K562 (cell line): ENCODE measurements around the gene ROS1. TPM values are rescaled to one million over a fixed set of nuclear protein-coding genes. Genes with fewer than 3 reads are reported as not detected.

ENCODE experiments used
- ATAC-seq: fragments of 200-7000 bp; cut with Tn5 transposase; 3 replicates; pipeline ENCODE4 v1.9.1; 2020; ENCODE audit warnings: moderate library complexity
- BruUV-seq: library from RNA; stranded (reverse); fragments of 400-500 nt; replicated peaks from 2 replicates; lab custom pipeline; 2021; lab: Mats Ljungman, UMichigan
- CTCF ChIA-PET: fragments of 300-600 bp; formaldehyde crosslinking; extraction: SDS; loops from one replicate; lab custom pipeline; 2021; ENCODE audit warnings: low intra/inter-chr PET ratio; lab: Yijun Ruan, JAX
- POLR2A ChIA-PET: fragments of 300-600, 350-650 bp; sonication (Branson Sonifier 250); formaldehyde crosslinking; extraction: SDS; loops from one replicate; lab custom pipeline; 2021; ENCODE audit warnings: antibody characterized with exemption, inconsistent platforms; lab: Yijun Ruan, JAX
- DNase-seq, 4 experiments: peaks; one replicate each; pipeline versions ENCODE4 v3.0.0 to v3.0.0-alpha.2; 2011 to 2018; ENCODE audit warnings: low spot score in 3 of 4, mixed read lengths in 3 of 4; ENCODE audit errors: extremely low read depth in 1 of 4
- FAIRE-seq: peaks from 2 replicates; lab custom pipeline; 2011; peaks lifted over from hg19 to GRCh38; lab: Jason Lieb, UNC
- H2AFZ ChIP-seq: 2 replicates; pipeline ENCODE4 v1.6.0; 2011; ENCODE audit warnings: low read depth, low read length, control low read depth, inconsistent platforms
- H3K27ac ChIP-seq: fragments of 200-600 bp; 3 replicates; pipeline ENCODE4 v1.8.0; 2011; ENCODE audit warnings: low read depth, mild to moderate bottlenecking, control low read depth, inconsistent platforms, low read length, moderate library complexity, mixed read lengths; ENCODE audit errors: extremely low read depth
- H3K27me3 ChIP-seq, 2 experiments: fragments of 300-600 bp in 1 of 2; 2 replicates in 1 of 2; 3 replicates in 1 of 2; pipeline versions ENCODE4 v1.6.0 to v1.8.0; 2011; ENCODE audit warnings: inconsistent platforms in 2 of 2, low read length in 2 of 2, mild to moderate bottlenecking in 1 of 2, mixed read lengths in 1 of 2, moderate library complexity in 1 of 2; ENCODE audit not compliant: control insufficient read depth in 2 of 2, insufficient read depth in 2 of 2
- H3K36me3 ChIP-seq: fragments of 300-600 bp; 3 replicates; pipeline ENCODE4 v1.8.0; 2011; ENCODE audit warnings: mild to moderate bottlenecking, low read length, inconsistent platforms; ENCODE audit not compliant: control insufficient read depth, insufficient read depth
- H3K4me1 ChIP-seq, 2 experiments: fragments of 200-600 bp in 1 of 2; replicated peaks in 1 of 2; 2 replicates in 1 of 2; 3 replicates in 1 of 2; pipeline versions ENCODE4 v1.5.1 to v1.8.0; 2011; ENCODE audit warnings: inconsistent platforms in 2 of 2, low read length in 2 of 2, mild to moderate bottlenecking in 1 of 2, mixed read lengths in 1 of 2, moderate library complexity in 1 of 2; ENCODE audit not compliant: control insufficient read depth in 2 of 2, insufficient read depth in 2 of 2
- H3K4me2 ChIP-seq: 2 replicates; pipeline ENCODE4 v1.6.1; 2011; ENCODE audit warnings: low read length, control low read depth, inconsistent platforms, mixed read lengths; ENCODE audit not compliant: insufficient read depth
- H3K4me3 ChIP-seq: fragments of 200-600 bp; sonication (generic), shearing (Covaris generic); 2 replicates; pipeline ENCODE4 v1.5.1; 2016; ENCODE audit warnings: control low read depth, inconsistent platforms
- H3K79me2 ChIP-seq: fragments of 200-600 bp; 3 replicates; pipeline ENCODE4 v1.8.0; 2011; ENCODE audit warnings: low read length, inconsistent platforms; ENCODE audit not compliant: control insufficient read depth, insufficient read depth
- H3K9ac ChIP-seq, 2 experiments: 2 replicates each; pipeline versions ENCODE4 v1.6.0 to v1.6.1; 2011; ENCODE audit warnings: low read depth in 2 of 2, low read length in 2 of 2, control low read depth in 1 of 2, inconsistent platforms in 1 of 2, mild to moderate bottlenecking in 1 of 2, mixed read lengths in 1 of 2; ENCODE audit not compliant: insufficient read depth in 1 of 2
- H3K9me1 ChIP-seq: one replicate; pipeline ENCODE4 v1.6.0; 2011; ENCODE audit warnings: inconsistent platforms, mild to moderate bottlenecking, low read length, moderate library complexity; ENCODE audit not compliant: control insufficient read depth, insufficient read depth
- H3K9me3 ChIP-seq: replicated peaks from 2 replicates; pipeline ENCODE4 v1.5.1; 2011; ENCODE audit warnings: low read depth, low read length, inconsistent platforms; ENCODE audit not compliant: control insufficient read depth, insufficient read depth
- H4K20me1 ChIP-seq: replicated peaks from 2 replicates; pipeline ENCODE4 v1.6.1; 2011; ENCODE audit warnings: low read length, inconsistent platforms, mixed read lengths; ENCODE audit not compliant: control insufficient read depth, insufficient read depth
- E2F4 ChIP-seq: sonication (generic); formaldehyde crosslinking; IDR thresholded peaks from 2 replicates; pipeline ENCODE4 v1.8.0; 2022; ENCODE audit warnings: mild to moderate bottlenecking, low read depth, missing genetic modification reagents
- HOXB6 ChIP-seq: fragments of 250-450 bp; sonication (Bioruptor Pico); IDR thresholded peaks from 2 replicates; pipeline ENCODE4 v1.5.1; 2022; ENCODE audit warnings: mild to moderate bottlenecking, borderline replicate concordance
- MCM2 ChIP-seq: fragments of 450-650 bp; IDR thresholded peaks from 2 replicates; pipeline ENCODE4 v1.6.1; 2017; ENCODE audit warnings: low read depth, mild to moderate bottlenecking
- MXI1 ChIP-seq: IDR thresholded peaks from 2 replicates; pipeline ENCODE4 v1.6.1; 2011; ENCODE audit warnings: low read depth, mild to moderate bottlenecking, improper control_type of control experiment, low read length
- POLR2AphosphoS5 ChIP-seq: IDR thresholded peaks from 2 replicates; pipeline ENCODE4 v1.6.1; 2011; ENCODE audit warnings: mild to moderate bottlenecking, low read depth, low read length, moderate library complexity; ENCODE audit not compliant: control insufficient read depth, insufficient read depth
- POLR3A ChIP-seq: IDR thresholded peaks from 2 replicates; pipeline ENCODE4 v1.6.1; 2011; ENCODE audit warnings: borderline replicate concordance, mild to moderate bottlenecking, moderate library complexity; ENCODE audit not compliant: insufficient read length, insufficient read depth; ENCODE audit errors: extremely low read depth
- SMAD4 ChIP-seq: fragments of 250-450 bp; sonication (Bioruptor Pico); conservative IDR thresholded peaks from 2 replicates; pipeline ENCODE4 v1.8.0; 2021; ENCODE audit warnings: inconsistent platforms, mild to moderate bottlenecking, moderate library complexity
- SMARCE1 ChIP-seq: fragments of 450-650 bp; IDR thresholded peaks from 2 replicates; pipeline ENCODE4 v1.7.1; 2016; ENCODE audit warnings: mild to moderate bottlenecking
- THRAP3 ChIP-seq: fragments of 450-650 bp; IDR thresholded peaks from 2 replicates; pipeline ENCODE4 v1.6.1; 2016; ENCODE audit warnings: mild to moderate bottlenecking, inconsistent platforms, borderline replicate concordance
- ZNF407 ChIP-seq: fragments of 450-650 bp; IDR thresholded peaks from 2 replicates; pipeline ENCODE4 v1.6.1; 2016; ENCODE audit warnings: low read depth
- WGBS: fragments of 100-300 bp; shearing (Covaris generic); methylation state at CpG from one replicate; pipeline ENCODE4 v1.1.6; 2016; ENCODE audit warnings: low coverage, mixed read lengths; ENCODE audit not compliant: insufficient coverage; ENCODE audit errors: missing lambda C conversion rate; 5-methylcytosine and 5-hydroxymethylcytosine counted together
- in situ Hi-C: fragments of 300-500 bp; cut with MboI; formaldehyde crosslinking; loops from 4 replicates; pipeline ENCODE4 v1.15.0; 2018; ENCODE audit warnings: inconsistent platforms, mixed read lengths
- intact Hi-C: fragments of 100-400 bp; cut with micrococcal nuclease; formaldehyde crosslinking; loops from 2 replicates; pipeline ENCODE4 v1.14.2; 2022
- polyA plus RNA-seq, 8 experiments: library from polyadenylated mRNA; depleted of rRNA in 4 of 8; stranded (reverse) in 5 of 8; unstranded in 3 of 8; fragments of >200 nt; fragmentation: Nextera tagmentation in 2 of 8; fragmentation: Illumina TruSeq in 1 of 8; extraction: Ambion mirVana in 2 of 8; extraction: Trizol in 1 of 8; gene quantifications; 2 replicates each; pipeline versions ENCODE4 v1.2.1 to v1.2.3, GENCODE V29; 2011 to 2014; ENCODE audit warnings: inconsistent platforms in 1 of 8, missing spikeins in 1 of 8
- total RNA-seq, 7 experiments: library from RNA; depleted of rRNA in 6 of 7; stranded (reverse); fragments of >200 nt in 6 of 7; fragmentation: Illumina TruSeq in 2 of 7; extraction: Trizol in 2 of 7; gene quantifications; 2 replicates each; pipeline versions ENCODE4 v1.2.1 to v1.2.3, GENCODE V29; 2011 to 2021; ENCODE audit warnings: low replicate concordance in 1 of 7
- TF ChIP-seq, protein P1 (sequence below): sonication (generic); formaldehyde crosslinking; IDR thresholded peaks from 2 replicates; pipeline ENCODE4 v1.8.1; 2022; ENCODE audit warnings: missing genetic modification reagents

ROS1 gene
- total and polyA plus RNA-seq, 9 of the 15 experiments (the other 6 are each of a cell fraction or from before 2014, with no cell fraction given) = under 0.01 to 0.16 (median 0.04) TPM; not detected in 6

GRCh38 chr6:117395164-117395563 is 30.6 kb downstream of the ROS1 start:
- Histone ChIP-seq H3K4me2 (no peak overlapping the region), H3K27me3 (no peaks in the 10 kb centered on the region; a peak in 1 of 5 replicates), H3K79me2 (no peaks in the 10 kb centered on the region), H2AFZ (no peak overlapping the region), H3K4me3 (no peak overlapping the region), H4K20me1 (no peaks in the 10 kb centered on the region), H3K4me1 (no peaks in the 10 kb centered on the region; a peak in 1 of 5 replicates), H3K9me3 (no peaks in the 10 kb centered on the region), H3K36me3 (no peaks in the 10 kb centered on the region), H3K9me1 (no peaks in the 10 kb centered on the region), H3K27ac (no peak overlapping the region), H3K9ac (no peak overlapping the region)
- WGBS = 0% methylated on average over 1 of the region's 1 CpG
- no peak for ATAC-seq
- ChIA-PET CTCF (no interaction called here), POLR2A (no interaction called here)
- no TSS peak for BruUV-seq
- no peak for FAIRE-seq
- intact Hi-C loops (no loop called here), in situ Hi-C loops (no loop called here)
- TF ChIP-seq, protein P1, sequence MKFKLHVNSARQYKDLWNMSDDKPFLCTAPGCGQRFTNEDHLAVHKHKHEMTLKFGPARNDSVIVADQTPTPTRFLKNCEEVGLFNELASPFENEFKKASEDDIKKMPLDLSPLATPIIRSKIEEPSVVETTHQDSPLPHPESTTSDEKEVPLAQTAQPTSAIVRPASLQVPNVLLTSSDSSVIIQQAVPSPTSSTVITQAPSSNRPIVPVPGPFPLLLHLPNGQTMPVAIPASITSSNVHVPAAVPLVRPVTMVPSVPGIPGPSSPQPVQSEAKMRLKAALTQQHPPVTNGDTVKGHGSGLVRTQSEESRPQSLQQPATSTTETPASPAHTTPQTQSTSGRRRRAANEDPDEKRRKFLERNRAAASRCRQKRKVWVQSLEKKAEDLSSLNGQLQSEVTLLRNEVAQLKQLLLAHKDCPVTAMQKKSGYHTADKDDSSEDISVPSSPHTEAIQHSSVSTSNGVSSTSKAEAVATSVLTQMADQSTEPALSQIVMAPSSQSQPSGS = no peak
- no peak for TF ChIP-seq MCM2
- TF ChIP-seq ZNF407 = no peak
- no peak for TF ChIP-seq MXI1
- TF ChIP-seq SMAD4 = no peak
- TF ChIP-seq POLR2AphosphoS5 = no peak
- TF ChIP-seq HOXB6 (CRISPR knock-in tag) = no peak
- no peak for TF ChIP-seq POLR3A
- no peak for TF ChIP-seq E2F4 (CRISPR knock-in tag)
- TF ChIP-seq THRAP3 = no peak
- no peak for TF ChIP-seq SMARCE1
- no peak for DNase-seq
